DMS53 treated with DMSO at 0.1 percent for 48 hours (cell line): ENCODE data around the gene AP1M1.
"Not testable (repeated sequence)": the region's sequence is repeated elsewhere in the genome, so short reads cannot be mapped to it uniquely, and the experiment has no call there.

ENCODE experiments used
- DNase-seq: peaks from one replicate; lab custom pipeline; 2025; ENCODE audit not compliant: unreplicated experiment; lab: John Stamatoyannopoulos, UW

The AP1M1 gene

DNA sequence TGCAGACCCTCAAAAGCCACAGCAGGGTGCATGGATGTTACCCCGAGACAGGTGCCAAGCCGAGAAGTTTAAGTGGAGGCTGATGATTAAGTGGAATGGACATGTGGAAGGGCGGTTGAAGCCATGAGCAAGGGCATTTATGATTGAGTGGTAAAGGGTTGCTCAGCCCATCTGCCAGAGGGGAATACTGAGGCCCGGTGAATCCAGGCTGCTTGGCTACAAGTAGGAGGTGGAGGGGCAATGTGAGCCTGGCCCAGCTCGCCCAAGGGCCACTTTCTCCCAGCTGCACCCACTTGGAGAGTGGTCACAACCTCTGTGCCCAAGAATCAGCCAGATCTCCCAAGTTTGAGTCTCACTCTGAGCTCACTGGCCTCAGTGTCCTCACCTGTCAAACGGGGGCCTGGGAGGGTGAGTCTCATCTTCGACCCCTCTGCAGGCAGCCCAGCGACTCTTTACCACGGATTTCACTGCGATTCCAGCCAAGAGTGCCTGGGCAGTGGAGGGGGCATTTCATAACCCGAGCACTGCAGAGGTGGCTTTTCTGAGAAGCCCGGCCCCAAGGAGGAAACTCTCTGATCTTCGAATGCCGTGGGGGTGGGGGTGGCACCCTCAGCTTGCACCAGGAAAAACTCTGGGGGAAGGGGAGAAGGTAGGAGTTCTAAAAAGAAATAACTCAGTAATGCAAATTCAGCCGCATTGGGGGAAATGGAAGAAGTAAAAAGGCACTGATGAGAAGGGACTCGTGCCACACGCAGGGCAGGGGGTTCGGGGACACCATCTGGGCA is 64.1 kb downstream of the AP1M1 start:
- DNase-seq: no peak

DNA sequence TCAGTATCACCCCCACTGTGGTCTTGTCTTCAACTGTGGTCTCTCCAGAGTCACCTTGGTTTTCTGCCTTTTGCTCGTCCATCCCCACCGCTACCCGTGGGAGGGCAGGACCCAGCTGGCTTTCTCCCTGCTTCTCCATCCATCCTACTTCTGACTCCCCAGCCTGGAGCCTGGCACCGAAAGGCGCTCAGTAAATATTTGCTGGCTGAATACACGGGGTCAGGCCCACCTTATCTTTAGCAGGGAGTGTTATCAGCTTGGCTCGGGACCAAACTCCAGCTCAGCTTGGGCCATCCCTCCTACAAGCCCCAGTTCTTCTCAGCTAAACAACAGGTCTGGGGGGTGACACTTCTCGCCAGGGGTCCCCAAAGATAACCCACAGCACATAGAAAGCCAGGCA is 64.9 kb downstream of the AP1M1 start:
- DNase-seq: no peak

DNA sequence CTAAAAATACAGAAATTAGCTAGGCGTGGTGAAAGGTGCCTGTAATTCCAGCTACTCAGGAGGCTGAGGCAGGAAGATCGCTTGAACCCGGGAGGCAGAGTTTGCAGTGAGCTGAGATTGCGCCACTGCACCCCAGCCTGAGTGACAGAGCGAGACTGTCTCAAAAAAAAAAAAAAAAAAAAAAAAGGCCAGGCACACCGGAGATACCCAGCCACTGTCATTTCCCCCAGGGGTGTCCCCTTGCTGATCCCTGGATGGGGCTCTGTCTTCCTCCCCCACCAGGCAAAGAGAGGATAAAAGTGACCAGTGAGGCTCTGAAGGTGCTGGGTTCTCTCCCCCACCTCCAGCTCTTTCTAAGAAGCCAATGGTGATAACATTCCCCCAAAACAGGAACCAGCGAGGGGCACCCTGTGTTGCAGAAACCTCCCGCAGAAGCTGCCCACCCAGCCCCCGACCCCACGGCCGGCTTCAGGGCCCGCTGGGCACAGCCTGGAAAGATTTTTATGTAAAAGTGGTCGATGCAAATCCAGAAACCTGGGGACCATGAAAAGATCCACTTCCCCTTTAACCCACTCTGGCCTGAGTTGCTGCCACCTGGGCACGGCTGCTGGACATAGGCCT is 65.5 kb downstream of the AP1M1 start:
- no peak for DNase-seq

DNA sequence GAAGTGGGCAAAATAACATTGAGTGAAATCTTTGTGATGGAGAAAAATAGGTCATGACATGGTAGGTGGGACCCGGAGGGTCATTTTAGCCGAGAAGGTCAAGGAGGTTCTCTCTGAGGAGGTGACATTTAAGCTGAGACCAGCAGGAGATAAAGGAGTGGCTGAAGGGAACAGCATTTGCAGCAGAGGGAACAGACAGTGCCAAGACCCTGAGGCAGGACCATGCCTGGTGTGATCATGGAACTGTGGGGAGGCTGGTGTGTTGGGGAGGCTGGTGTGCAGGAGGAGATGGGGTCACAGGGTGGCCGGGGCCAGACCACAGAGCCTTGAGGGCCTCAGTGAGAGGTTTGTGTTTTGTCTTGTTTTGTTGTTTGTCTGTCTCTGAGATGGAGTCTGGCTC is 67.5 kb downstream of the AP1M1 start:
- DNase-seq: no peak

DNA sequence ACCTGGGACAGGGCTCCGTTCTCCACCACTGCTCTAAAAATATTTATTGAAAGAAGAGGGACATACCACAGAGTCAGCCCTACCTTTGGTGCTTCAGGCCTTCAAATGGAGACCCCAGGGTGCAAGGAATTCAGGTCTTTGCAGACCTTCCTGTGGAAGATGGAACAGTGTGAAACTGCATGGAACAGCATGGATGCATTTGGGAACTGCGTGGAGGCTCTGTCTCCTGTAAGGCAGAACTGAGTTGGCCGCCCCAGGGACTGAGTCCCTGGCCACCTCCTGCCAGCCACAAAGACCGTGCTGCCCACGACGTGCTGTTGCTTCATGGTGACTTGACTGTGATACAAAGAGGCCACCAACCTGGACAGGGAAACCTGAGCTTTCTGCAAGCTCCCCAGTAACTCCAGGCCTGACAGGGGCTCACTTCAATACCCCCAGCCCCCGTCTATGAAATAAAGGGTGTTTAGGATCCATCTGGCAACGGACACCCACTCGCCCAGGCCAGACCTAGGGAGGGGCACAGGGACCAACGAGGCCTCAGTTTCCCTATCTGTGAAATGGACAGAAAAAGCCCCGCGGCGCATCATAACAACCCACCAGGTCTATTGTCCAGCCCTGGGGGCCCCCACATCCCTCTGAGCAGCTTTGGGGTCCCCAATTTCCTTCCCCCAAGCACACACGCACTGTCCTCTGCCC is 68.3 kb downstream of the AP1M1 start:
- no peak for DNase-seq

DNA sequence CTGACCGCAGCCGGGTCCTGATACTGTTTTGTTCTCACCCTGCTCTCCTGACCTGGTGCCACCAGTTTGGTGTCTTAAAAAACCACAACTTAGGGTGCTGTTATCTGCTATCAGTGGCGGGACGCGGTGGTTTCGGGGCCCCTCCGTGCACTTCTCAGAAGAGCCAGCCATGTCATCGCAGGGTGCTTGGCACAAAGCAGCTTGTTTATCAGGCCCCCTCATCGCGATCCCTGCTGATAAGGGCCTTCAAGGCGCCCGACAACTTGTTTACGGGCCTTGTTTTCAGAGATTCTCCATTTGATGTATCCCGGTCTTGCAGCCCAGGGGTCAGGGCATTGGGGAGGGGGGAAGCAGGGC is 68.9 kb downstream of the AP1M1 start:
- no peak for DNase-seq

DNA sequence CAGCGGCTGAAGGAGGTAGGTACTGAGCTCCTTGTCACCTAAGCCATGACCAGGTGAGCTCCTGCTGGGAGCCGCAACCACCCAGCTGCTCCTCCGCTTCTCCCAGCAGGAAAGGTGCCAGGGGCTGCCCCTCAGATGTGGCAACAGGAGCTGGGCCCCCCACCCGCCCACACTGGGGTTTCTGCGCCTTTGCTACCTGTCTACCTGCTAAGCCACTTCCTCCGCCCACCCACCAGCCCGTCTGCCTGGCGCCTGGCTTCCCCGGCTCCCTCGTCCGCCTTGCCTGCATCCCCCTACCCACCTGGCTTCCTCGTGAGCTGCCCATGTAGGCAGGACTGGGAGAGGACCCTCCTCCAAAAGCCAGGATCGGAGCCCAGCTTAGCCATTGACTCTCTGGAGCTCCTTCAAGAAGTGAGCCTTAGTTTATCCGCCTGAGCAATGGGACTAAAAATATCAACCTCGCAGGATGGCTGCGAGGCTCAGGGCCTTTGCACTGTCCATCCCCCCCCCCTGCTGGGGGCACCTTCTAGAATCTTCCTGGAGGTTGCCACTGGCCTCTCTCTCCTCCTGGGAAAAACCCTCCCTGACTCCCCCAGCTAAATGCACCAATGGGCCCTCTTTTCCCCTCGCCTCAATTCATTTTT is 71.1 kb downstream of the AP1M1 start:
- no peak for DNase-seq

DNA sequence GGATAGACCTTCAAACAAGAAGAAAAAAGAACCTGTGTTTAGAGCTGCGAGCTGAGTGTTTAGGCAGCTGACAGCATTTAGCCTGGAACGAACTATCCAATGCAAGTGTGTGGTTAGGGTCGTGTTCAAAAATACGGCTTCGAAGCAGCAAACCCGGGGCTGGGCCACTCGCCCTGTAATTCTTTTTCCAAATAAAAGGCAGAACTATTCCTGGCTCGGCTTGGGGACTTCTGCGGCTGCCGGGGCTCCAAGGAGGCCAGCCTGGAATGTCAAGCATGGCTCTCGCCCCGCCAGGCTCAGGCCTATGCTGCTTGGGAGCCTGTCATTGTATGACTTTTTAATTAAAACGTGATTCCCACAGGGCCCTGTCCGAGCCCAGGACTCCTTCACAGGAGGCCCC is 75.2 kb downstream of the AP1M1 start:
- DNase-seq: no peak

DNA sequence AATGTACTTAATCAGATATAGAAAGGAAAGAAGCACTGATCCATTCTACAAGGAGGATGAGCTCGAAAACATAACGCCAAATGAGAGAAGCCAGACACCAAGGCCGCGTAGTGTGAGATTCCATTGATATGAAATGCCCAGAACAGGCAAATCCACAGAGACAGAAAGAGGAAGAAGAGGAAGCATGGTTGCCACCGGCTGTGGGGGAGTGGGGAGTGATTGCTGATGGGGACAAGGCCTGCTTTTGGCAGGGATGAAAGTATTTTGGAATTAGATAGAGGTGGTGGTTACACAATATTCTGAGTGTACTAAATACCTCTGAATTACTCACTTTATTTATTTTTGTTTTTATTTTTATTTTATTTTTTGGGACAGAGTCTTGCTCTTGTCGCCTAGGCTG is 76.7 kb downstream of the AP1M1 start:
- DNase-seq: no peak

DNA sequence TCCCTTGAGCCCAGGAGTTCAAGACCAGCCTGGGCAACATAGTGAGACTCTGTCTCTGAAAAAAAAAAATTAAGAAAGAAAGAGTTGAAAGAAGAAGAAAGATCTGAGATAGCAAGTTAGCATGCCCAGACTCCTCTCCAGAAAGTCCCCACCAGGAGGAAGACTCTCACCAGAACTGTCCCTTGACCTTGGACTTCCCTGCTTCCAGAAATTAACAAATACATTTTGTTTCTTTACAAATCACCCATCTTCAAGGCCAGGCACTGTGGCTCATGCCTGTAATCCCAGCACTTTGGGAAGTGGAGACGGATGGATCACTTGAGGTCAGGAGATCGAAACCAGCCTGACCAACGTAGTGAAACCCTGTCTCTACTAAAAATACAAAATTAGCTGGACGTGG is 82.6 kb downstream of the AP1M1 start:
- DNase-seq: no peak

DNA sequence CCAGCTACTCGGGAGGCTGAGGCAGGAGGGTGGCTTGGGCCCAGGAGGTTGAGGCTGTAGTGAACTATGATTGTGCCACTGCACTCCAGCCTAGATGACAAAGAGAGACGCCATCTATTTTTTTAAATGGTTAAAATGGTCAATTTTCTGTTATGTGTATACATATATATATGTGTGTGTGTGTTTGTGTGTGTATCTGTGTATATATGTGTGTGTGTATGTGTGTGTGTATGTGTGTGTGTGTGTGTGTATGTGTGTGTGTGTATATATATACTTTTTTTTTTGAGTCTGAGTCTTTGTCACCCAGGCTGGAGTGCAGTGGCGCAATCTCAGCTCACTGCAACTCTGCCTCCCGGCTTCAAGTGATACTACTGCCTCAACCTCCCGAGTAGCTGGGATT is 84.0 kb downstream of the AP1M1 start:
- DNase-seq: no peak

DNA sequence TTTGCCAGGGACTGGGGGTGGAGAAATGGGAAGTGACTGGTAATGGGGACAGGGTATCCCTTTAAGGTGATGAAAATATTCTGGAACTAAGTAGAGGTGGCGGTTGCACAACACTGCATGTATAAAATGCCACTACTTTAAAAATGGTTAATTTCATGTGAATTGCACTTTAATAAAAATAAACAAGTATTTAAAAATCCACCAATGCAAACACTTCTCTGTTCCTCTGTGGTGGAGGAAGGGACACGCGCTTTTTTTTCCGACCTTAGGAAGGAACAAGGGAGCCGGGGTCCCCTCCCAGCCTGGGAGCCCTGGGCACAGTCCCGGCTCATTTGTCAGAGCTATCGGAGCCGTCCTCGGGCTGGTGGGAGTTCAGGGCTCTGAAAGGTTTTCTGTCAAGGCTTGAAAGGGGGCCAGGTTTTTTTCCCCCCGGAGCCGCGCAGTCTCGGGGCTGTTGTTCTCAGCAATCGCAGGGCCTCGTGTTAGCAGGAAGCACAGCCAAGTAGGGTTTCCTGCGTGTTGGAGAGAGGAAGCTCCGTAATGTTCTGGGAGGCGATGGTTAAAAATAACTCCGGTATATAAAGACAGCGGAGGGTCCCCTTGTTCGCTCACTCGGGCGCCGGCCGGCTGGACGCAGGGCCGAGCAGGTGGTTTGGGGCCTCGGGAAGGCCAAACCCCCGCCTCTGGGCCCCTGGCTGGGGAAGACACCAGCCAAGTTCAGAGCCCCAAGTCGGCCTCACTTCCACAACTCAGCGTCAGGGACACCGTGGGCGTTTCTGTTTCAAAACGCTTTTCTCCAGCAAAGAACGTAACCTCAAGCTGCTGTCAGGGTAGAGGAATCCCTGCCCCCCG is 85.7 kb downstream of the AP1M1 start:
- no peak for DNase-seq

DNA sequence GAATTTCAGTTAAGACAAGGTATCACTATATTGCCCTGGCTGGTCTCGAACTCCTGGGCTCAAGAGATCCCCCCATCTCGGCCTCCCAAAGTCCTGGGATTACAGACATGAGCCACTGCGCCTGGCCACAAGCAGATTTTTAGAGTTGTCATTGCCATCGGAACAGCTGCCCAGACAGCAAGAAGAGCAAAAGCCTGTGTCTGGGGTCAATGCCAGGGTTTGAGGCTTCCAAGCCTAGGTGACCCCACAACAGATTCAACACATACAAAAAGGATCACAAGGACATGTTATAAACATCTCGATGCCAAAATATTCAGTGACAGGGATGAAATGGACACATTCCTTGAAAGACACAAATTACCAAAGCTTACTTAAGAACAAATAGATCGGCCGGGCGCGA is 86.8 kb downstream of the AP1M1 start:
- DNase-seq: no peak

DNA sequence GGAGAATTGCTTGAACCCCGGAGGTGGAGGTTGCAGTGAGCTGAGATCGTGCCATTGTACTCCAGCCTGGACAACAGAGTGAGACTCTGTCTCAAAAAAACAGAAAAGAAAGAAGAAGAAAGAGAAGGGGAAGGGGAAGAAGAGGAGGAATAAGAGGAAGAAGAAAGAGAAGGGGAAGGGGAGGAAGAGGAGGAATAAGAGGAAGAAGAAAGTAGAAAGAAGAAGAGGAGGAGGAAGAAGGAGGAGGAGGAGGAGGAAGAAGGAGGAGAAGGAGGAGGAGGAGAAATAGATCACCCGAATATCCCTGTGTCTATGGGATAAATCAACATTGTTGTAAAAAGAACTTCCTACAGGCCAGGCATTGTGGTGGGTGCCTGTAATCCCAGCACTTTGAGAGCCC is 87.4 kb downstream of the AP1M1 start:
- DNase-seq: not testable (repeated sequence)

DNA sequence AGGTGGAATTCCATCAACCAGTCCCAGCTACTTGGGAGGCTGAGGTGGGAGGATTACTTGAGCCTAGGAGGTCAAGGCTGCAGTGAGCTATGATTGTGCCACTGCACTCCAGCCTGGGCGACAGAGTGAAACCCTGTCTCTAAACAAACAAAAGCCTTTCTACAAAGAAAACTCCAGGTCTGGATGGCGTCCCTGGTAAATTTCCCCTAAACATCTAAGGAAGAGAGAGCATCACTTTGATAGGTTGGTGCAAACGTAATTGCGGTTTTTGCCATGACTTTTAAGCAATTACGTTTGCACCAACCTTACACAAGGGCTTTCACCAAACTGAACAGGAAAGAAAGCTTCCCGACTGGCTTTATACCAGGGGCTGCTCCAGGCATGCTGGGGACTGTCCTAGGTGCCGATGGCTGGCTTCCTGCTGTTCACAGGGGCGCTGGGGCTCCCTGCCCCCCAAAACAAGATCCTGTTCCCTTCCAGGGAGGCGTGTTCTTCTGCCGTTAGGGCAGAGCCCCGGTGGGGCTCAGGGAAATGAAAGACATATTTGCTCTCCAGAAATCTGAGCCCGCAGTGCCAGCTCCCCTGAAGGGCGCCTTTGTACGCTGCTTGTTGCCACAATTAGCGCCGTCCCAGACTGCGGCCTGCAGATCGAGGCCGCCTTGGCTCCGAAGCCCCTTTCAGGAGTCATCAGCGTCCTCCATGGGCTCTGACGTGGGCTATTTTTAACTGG is 88.2 kb downstream of the AP1M1 start:
- no peak for DNase-seq

DNA sequence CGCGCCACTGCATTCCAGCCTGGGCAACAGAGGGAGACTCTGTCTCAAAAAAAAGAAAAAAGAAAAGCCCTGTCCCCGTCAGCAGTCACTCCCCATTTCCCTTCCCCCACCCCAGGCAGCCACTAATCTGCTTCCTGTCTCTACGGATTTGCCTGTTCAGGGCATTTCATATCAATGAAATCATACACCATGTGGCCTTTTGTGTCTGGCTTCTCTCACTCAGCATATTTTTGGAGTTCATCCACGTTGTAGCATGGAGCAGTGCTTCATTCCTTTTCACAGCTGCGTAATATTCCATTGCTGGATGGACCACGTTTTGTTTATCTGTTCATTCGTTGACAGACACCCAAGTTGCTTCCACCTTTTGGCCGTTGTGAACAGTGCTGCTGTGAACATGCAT is 90.8 kb downstream of the AP1M1 start:
- no peak for DNase-seq

DNA sequence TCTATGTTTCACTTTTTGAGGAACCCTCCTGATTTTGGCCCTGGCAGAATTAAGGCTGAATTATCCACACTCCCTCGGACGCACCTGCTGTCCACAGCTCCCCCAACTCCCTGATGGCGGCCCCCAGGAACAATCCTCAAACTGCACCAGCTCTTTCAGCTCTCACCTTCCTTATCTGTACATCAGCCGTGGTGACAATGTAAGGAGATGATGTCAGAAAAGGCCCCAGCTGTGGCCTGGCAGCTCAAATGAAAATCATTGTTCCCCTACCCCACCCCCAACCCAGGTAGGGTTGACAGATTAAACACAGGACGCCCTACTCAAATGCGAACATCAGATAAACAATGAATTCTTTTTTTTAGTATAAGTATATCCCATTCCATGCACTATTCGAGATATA is 91.9 kb downstream of the AP1M1 start:
- DNase-seq: no peak

DNA sequence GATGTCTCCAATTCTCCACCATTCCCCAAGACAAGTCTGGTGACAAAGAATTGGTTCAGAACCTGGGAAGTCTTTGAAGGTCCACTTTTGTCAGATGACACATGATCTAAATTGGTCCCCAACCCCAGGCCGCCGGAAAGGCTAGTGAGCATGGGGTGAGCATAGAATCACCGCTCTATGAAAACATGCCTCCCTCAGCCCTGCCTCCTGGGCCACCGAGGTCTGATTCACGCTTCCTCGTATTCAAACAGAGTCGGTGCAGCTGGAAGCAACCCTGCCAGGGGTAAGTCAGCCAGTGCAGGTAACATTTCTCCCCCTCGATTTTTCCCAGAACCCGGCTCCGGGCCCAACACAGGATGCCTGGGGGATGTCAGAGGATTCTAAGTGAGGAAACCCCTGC is 93.0 kb downstream of the AP1M1 start:
- no peak for DNase-seq

DNA sequence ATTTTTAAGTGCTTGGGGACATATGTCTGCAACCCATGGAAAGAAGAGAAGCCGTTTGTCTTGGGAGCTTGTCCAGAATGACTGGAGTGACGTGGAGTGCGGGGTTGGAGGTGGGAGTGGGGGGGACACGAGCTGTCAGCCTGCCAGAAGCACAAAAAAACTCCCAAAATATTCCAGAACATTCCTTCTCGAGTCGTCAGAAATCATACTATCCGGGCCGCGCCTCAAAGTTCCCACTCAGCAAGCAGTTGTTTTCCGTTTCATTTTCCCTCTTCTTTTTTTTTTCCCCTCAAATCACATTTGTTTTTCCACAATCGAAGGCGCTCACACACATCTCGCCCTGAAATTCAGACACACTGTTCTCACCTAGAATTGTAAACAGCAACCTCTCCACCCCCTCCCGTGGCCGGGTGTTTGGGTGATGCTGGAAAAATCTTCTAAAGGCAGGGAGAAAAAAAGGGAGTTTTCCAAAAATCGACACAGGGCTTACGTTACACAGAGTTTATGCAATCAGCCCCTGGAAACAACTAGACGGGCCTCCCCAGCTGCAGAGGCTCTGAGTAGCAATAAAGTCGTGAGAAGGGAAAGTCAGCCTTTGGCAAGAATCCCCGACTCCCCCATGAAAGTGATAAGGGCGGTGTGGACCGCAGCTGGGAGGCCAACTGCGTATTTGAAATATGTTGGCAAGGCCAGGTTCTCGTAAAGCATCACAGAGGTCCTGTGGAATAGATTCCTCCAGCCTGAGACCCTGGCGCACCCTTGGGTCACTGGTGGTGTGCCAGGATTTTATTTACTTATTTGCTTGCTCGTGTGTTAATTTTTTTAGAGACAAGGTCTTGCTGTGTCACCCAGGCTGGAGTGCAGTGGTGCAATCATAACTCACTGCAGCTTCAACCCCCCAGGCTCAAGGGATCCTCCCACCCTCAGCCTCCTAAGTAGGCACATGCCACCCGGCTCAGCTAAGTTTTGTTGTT is 95.7 kb downstream of the AP1M1 start:
- DNase-seq: no peak
